Measurements from ENCODE around the gene LYRM2.
A peak's percentile ranks its signal among the peaks of the same experiment; 100 is the strongest.

The LYRM2 gene

GRCh38 chr6:89638320-89639195, at the start of gene LYRM2:
Gene LYRM2 (minus strand): TSS chr6:89638747. CDS start chr6:89638716, 31 bp downstream.
- peak; percentile 89 for DNase-seq

- DNase-seq, result no peak
These were observed 49.8 kb upstream of the LYRM2 start for GRCh38 chr6:89688328-89688727.

DNA sequence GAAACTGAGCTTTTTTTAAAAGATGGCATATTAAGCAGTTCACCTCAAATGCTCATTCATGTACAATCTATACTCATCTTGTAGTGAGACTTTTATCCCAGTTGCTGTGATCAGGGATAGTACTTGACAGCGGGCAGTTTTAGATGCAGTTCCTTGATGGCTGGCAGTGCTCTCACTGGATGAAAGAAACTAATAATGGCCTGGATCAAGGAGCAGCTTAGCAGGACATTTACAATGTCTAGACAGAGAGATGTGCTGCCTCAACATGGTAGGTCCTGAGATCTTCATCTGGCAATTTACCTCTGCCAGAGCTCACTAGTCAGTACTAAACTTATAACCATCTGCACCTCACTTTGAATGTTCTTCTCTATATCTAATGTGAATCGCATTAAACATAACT, 46.8 kb upstream of the LYRM2 start:
- no peak for DNase-seq

DNA sequence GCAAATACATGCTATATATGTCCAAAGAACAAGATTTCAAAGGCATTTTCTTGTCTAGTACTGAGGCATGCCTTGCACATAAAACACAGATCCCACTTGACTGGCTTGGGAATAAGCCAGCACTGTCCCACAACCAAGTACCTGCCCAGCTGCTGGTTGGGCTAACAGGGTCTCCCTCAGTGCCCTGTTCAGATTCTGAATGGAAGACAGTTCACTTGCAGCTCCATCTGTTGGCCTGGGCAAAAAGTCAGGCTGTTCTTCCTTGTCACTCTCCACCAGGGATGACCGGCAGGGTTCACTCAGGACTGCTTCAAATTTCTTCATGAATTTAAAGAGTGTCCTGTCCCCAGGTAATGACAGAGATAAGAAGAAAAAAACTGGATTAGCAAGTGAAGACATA, 44.4 kb upstream of the LYRM2 start:
- DNase-seq, result no peak

DNA sequence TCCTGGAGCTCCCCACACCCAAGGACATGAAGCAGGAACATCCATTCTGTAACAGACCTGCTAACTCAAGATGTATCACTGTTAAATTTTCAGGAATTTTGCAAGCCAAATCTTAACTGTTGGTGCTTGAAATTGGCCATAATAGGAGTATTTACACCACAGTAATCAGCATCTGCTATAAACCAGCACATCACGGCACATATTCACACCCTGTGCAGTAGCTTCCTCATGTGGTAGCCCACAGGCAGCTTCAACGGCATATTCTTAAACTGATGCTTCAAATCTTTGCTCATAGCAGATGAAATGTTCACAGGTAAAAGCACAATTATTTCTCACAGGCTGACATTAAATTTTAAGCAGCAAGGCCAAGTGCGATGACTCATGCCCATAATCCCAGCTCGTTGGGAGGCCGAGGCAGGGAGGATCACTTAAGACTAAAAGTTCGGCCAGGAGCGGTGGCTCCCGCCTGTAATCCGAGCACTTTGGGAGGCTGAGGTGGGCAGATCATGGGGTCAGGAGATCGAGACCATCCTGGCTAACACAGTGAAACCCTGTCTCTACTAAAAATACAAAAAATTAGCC, 43.5 kb upstream of the LYRM2 start:
- no peak for DNase-seq

DNA sequence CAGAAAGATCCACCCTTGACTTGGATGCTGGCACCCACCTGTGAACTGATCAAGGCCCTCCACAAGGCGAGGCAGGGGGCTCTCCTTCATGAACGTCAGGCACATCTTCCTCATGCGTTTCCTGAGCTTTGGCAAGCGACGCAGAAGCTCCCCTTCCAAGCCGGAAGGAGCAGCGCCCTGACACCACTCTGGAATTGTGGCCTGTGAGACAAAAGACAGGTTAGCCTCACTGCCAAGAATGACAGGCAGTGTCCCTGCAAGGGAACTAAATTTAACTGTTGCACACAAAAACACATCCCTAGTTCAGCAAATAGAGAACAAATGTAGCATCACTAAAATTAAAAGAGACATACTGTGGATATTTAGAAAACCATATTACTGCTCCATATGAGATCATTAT, 42.0 kb upstream of the LYRM2 start:
- no peak for DNase-seq

DNA sequence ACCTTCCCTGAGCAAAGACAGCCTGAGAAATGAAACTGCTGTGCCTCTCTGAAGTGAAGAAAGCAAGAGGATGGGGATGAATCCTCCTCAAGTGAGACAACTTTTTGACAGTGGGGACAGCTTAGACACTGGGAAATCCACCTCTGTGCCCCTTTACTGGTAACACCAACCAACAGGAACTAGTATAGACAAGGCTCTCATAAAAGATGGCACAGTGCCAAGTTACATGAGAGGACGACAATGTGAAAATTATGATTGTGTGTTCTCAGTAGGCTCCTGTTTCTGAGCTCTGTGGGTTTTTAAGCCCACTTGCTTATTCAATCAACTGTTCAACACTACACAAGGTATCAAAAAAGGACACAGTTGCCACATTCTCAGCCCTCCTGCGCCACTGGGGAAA, 41.6 kb upstream of the LYRM2 start:
- DNase-seq, result no peak

DNA sequence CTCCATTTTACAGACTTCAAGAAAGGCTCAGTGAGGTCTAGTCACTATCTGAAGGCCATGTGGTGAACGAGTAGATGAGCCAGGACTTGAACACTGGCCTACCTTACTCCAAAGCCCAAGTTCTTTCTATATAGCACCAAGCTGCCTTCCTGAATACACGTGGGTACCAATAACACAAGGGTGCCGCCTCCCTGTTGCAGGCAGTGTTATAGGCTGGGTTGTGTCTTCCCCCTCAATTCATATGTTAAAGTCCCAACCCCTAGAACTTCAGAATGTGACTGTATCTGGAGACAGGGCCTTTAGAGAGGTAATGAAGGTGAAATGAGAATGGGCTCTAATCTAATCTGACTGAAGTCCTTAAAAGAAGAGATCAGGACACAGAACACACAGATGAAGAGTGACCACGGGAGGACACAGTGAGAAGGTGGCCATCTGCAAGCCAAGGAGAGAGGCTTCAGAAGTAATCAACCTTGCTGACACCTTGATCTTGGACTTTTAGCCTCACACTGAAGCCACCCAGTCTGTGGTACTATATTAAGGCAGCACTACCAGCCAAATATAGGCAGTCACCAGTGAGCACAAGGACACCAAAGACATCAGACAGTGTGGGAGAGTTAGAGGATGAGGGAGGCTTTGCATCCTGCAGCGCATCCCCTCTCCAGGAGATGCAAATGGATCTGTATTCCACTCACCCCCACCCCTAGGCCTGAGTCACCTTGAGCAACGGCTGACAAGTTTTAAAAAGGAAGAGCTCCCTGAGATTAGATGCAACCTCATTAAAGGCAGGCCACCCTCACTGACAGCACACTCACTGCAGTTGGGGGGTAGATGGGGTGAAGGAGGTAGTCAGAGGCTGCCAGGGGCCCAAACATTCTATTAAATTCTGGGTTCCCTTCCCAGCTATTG, 40.9 kb upstream of the LYRM2 start:
- DNase-seq, result no peak

DNA sequence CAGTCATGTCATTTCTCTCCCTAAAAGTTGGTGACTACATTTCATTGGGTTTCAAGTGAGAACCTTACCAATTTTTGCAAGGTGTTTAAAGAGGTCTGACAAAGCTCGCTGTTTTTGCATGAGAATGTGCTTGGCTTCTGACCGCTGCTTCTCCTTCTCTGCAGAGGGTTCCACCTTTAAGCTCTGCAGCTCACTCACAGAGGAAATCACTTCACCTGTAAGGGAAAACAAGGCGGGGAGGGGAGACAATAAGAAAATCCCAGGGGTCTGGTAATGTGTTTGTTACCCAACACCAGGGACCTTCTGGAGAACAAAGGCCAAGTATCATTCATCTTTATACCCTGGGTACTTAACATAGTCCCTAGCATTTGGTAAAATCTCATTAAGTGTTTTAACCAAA, 40.0 kb upstream of the LYRM2 start:
- DNase-seq, result no peak

- DNase-seq, result no peak
These were observed 37.6 kb upstream of the LYRM2 start for GRCh38 chr6:89675949-89676748.

DNA sequence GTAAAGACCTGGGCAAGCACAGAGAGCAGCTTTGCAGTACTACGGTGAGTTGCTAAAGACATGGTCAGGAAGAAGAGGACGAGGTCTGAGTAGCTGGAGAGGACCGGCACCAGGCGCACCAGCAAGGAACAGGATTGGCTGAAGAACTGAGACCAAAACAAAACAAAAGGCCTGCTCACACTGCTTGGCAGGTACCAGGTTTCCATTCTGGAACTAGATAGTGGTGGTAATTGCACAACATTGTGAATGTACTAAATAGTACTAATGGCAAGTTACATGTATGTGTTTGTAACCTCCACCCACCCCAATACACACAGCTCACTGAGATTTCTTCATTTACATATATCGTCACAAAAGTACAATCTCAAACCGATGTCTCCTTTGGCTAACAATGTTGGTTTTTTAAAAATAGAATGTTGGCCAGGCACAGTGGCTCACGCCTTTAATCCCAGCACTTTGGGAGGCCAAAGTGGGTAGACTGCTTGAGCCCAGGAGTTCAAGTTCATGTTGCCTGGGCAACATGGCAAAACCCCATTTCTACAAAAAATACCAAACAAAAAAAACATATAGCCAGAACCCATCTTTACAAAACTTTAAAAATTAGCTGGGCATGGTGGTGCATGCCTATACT, 32.5 kb upstream of the LYRM2 start:
- no peak for DNase-seq

DNA sequence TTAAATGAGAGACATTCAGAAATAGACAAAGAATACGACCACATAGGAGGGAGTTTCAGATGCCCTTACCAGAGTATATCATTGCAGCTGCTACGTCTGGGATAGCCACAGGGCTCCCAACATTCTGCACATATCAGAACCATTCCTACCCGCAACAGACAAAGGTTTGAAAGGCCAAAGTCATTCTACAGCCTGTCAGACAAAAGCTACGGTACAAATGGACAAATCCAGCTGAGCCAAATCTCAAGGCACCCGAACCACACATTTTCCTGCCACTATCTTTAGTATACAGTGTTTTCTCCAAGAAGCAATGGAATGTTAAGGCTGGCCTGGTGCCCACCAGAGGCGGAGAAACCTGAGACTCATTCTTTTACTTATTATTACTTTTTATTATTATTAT, 30.5 kb upstream of the LYRM2 start:
- DNase-seq, result no peak

- DNase-seq, result no peak
These were observed 29.5 kb upstream of the LYRM2 start for GRCh38 chr6:89667872-89668556.

DNA sequence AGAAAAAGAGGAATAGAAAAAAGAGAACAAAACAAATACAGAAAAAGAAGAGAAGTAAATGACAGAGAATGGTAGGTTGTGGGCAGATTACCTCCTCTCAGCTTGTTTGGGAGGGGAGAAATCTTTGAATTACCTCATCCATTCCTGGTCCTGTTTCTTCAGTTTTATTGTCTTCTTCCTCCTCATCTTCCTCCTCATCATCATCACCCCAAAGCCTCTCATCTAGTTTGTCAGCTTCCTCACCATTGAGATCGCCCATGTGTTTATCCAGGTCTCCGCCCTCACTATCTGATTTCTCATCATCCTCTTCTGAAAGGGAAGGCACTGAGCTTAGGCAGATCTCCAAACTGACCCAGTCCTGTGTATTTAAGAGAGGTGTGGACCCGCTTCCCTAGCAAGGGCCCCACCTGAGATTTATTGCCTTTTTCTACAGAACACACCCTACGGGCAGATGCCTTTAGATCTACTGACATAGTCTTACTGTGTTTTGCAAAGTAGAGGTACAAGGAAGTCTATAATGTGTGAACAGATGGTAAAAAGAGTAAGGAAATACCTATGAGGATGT, 24.2 kb upstream of the LYRM2 start:
- DNase-seq, result no peak

DNA sequence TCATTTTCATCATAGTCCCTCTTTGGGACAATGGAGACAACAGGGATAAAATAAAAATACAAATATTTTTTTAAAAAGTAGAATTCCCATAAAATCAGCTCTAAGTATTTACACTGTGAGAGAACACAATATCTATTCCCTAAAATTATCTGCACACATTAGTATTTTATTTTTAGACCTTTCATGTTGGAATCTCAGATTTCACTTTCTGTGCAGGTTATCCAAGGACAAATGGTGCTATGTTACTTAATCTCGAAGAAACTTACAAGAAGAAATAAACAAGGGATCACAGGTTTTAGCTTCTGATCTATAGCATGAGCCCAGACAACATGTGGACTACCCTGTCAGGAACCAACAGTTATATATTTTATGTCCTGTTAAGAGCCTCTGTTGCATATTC, 23.0 kb upstream of the LYRM2 start:
- DNase-seq, result no peak

DNA sequence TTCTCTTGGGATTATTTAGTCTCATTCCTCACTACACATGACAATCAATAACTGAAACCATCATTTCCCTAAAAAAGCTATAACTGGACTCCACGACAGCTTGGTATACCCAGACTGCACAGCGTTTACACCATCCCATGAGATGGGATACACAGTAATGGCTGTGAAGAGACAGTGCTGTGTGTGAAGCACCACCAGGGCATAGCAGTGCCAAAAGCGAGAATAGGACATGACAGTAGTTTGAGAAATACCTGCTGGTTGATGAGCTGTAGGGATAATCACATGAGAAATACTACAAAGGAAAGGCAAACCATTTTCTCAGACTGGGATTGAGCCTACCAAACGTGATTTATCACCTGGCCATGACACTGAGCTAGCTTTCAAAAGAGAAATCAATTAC, 22.4 kb upstream of the LYRM2 start:
- no peak for DNase-seq

DNA sequence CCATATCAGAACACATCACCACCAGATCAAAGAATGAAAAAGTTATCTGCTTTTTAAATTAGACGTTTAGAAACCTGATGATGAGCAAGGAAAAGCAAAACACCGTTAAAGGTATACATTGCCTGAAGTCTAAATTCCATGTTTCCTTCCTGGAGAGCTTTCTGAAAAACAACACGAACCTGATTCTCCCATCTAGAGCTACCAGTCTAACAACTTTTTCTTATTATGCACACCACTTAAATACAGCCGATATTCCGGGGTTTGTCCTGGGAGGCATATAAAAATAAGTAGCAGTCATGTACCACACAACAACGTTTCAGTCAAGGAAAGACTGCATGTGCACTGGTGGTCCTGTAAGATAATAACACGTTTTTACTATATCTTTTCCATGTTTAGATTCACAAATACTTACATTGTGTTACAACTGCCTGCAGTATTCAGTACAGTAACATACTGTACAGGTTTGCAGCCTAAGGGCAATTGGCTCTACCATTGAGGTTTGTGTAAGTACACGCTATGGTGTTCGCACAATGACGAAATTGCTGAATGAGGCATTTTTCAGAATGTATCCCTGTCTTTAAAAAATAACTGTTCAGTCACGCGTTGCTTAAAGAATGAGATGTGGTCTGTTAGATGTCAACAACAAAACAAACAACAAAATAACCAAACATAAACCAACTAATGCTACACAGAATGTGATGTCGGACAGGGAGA, 19.1 kb upstream of the LYRM2 start:
- no peak for DNase-seq

DNA sequence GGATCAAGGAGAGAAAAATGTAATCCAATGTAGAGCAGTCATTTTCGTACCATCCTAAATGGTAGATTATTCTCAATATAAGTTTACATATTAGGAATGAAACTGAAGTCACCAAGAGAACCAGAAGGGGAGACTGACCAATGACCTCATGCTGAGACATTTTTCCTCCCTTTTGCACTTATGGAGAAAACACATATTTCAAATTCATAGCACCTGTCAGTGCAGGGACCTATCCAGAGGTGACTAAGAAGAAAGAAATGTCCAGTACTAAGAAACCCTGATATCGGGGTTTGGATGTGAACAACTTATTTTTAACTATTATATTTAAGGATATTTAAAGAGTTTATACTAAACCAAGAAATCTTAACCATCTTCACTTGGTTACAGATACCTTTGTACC, 16.6 kb upstream of the LYRM2 start:
- peak; percentile 48 for DNase-seq

DNA sequence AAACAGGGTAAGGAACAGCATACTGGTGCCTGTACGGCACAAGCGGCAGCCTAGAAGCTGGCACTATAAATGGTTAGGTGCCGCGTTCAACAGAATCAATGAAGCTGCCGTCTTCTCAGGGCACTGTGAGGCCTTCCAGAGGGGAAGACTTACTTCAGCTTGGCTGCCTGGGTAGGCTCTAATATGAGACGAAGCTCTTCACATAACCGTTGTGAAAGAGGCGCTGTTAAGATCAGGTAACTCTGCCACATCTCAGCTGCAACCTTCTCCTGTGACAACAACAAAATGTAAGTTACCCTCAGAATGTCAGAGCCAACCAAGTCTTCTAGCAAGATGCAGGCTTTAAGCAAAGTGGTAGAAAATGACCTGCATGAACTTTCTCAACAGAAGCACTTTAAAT, 12.0 kb upstream of the LYRM2 start:
- DNase-seq, result no peak

DNA sequence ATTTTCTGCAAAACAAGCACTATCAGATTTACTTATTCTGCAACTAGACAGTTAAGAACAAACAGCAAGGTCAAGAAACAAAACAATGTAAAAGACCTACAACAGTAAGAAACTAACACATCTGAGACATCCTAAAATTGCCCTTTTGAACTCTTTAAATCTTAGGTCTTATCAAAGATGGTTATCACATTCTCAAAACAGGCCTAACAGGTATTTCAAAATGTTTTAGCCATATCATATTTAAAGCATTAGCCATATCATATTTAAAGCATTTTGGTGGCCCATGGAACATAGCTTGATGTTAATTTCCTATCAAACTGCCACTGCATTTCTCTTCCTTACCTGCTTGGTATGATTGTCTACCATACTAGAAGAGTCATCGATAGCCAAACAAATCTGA, 11.1 kb upstream of the LYRM2 start:
- no peak for DNase-seq

- no peak for DNase-seq
These were observed 6.3 kb upstream of the LYRM2 start for GRCh38 chr6:89644864-89645263.

All from kidney glomerular epithelial cell (primary cell).